H1 (cell line): ENCODE data around the gene NPTXR. TPM values are rescaled to one million over a fixed set of nuclear protein-coding genes. Genes with fewer than 3 reads are reported as not detected.

ENCODE experiments used
- ASH2L ChIP-seq: fragments of 200-600, 300-600 bp; sonication (generic); IDR thresholded peaks from one replicate; pipeline ENCODE4 v1.7.1; 2017; ENCODE audit warnings: low read length
- CREB1 ChIP-seq: IDR thresholded peaks from 2 replicates; pipeline ENCODE4 v1.6.1; 2012; ENCODE audit warnings: inconsistent platforms
- GABPA ChIP-seq: IDR thresholded peaks from 2 replicates; pipeline ENCODE4 v1.6.1; 2011; ENCODE audit warnings: mild to moderate bottlenecking, low read length, moderate library complexity, borderline replicate concordance; ENCODE audit not compliant: insufficient read depth
- NANOG ChIP-seq: IDR thresholded peaks from 2 replicates; pipeline ENCODE4 v1.6.1; 2011; ENCODE audit warnings: low read length, low read depth, mild to moderate bottlenecking, inconsistent platforms; ENCODE audit not compliant: insufficient read depth, poor library complexity, severe bottlenecking
- RAD21 ChIP-seq, 2 experiments: IDR thresholded peaks in 1 of 2; conservative IDR thresholded peaks in 1 of 2; 2 replicates each; pipeline ENCODE4 v1.6.1; 2011; ENCODE audit warnings: low read depth in 2 of 2, low read length in 2 of 2, improper control_type of control experiment in 1 of 2, inconsistent platforms in 1 of 2, mild to moderate bottlenecking in 1 of 2, moderate library complexity in 1 of 2
- RNF2 ChIP-seq: fragments of 200-900, 300-1000 bp; sonication (generic); IDR thresholded peaks from 2 replicates; pipeline ENCODE4 v1.7.1; 2016; ENCODE audit warnings: borderline replicate concordance, low read depth, mild to moderate bottlenecking, antibody characterized with exemption, low read length; ENCODE audit not compliant: poor library complexity, severe bottlenecking; ENCODE audit errors: missing control alignments
- SAP30 ChIP-seq: fragments of 300-600 bp; sonication (generic); IDR thresholded peaks from 2 replicates; pipeline ENCODE4 v1.7.1; 2012; ENCODE audit warnings: low read length, moderate library complexity, mild to moderate bottlenecking, inconsistent platforms; ENCODE audit not compliant: insufficient read depth, insufficient replicate concordance
- SIX5 ChIP-seq: IDR thresholded peaks from 2 replicates; pipeline ENCODE4 v1.6.1; 2011; ENCODE audit warnings: mild to moderate bottlenecking, low read depth, low read length
- TCF12 ChIP-seq: IDR thresholded peaks from 2 replicates; pipeline ENCODE4 v1.6.1; 2011; ENCODE audit warnings: low read depth, mild to moderate bottlenecking, low read length
- USF2 ChIP-seq: IDR thresholded peaks from 2 replicates; pipeline ENCODE4 v1.6.1; 2011; ENCODE audit warnings: low read length, improper control_type of control experiment
- polyA plus RNA-seq, 7 experiments: library from polyadenylated mRNA; depleted of rRNA in 3 of 7; stranded (reverse) in 5 of 7; unstranded in 2 of 7; fragments of >200 nt in 5 of 7; fragments of 200-250 nt in 2 of 7; gene quantifications; 1 replicate in 5 of 7; 2 replicates in 1 of 7; 4 replicates in 1 of 7; pipeline versions ENCODE4 v1.2.1 to v1.2.3, GENCODE V29; 2011 to 2013; ENCODE audit warnings: missing spikeins in 2 of 7, mixed read lengths in 2 of 7
- total RNA-seq: library from RNA; stranded (reverse); fragmentation: NEBNext Ultra II Directional; extraction: Animal tissue kit (Norgen Biotek cat#: 25700); gene quantifications from 2 replicates; pipeline ENCODE4 v1.2.1, GENCODE V29; 2021

NPTXR gene
- total and polyA plus RNA-seq, 2 of the 8 experiments (the other 6 are each of a cell fraction or from before 2014, with no cell fraction given), result 3.7 to 6.4 TPM

- no peak for TF ChIP-seq NANOG
- TF ChIP-seq RNF2, result no peak
- TF ChIP-seq ASH2L, result no peak
- TF ChIP-seq SAP30, result no peak
- TF ChIP-seq USF2, result peak; percentile 87
- 0 out of 2 replicates have a peak, but pooled peaks have one; percentile 13 for TF ChIP-seq CREB1
- TF ChIP-seq RAD21 (IDR thresholded peaks at IDR 0.05 in 1 of 2, conservative IDR thresholded peaks at IDR 0.05 in 1 of 2; ENCODE audit: low read depth in 2 of 2, low read length in 2 of 2), result no peak
- no peak for TF ChIP-seq SIX5
- no peak for TF ChIP-seq TCF12
- TF ChIP-seq GABPA, result no peak
Measured at GRCh38 chr22:38872172-38872830, 28.5 kb upstream of the NPTXR start, which contains the start of gene CBX6 (continued).
